A549 treated with AZD9567 at 1 μM for 4 hours (cell line): ENCODE data around the gene MBD4. TPM values are rescaled to one million over a fixed set of nuclear protein-coding genes. Genes with fewer than 3 reads are reported as not detected.

Experiments
- total RNA-seq: library from RNA; stranded (reverse); fragments of 200-300 nt; extraction: Qiagen RNA extraction; gene quantifications from 5 replicates; pipeline ENCODE4 v1.2.3, GENCODE V29; 2022; ENCODE audit not compliant: insufficient read depth

MBD4 gene
- 16.8 to 20.9 TPM (median 17.5 TPM) in 5 replicates for total RNA-seq

DNA sequence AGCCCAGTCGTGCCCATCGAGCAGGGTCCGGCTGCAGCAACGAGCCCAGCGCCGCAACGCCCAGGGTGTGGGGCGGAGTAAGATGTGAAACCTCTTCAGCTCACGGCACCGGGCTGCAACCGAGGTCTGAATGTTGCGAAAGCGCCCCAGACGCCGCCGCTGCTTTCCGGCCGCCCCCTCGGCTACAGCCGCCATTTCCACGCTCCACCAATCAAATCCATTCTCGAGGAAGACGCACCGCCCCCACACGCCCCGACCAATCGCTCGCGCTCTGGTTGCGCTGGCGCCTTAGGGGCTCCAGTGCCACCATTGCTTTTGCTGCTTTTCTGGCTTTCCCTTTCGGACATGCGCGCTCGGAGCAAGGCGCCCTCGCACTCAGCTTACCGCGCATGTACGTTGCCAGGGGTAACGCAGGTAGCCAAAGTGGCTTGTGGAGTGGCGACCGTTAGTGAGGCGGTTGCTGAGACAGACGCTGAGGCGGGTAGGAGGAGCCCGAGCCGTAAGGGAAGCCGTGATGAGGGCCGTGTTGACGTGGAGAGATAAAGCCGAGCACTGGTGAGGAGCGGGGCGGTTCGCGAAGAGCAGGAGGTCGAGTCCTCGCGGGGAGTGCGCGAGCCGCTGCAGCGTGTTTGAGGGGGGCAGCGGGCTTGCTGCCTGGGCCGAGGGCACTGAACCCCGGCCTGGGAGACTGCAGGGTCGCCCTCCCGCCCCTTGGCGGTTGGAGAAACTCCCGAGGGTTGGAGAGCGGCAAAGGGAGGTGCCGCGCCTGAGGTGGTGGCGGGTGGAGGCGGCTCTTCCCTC, at the start of gene MBD4, which contains the start of gene IFT122:
TSS of gene MBD4 (minus strand) at position 132 of the 801 bp plus-strand sequence. CDS start at position 17, 115 bp downstream.
TSS of gene IFT122 (plus strand) at position 408 of the 801 bp plus-strand sequence. CDS start at position 515, 107 bp downstream.

DNA sequence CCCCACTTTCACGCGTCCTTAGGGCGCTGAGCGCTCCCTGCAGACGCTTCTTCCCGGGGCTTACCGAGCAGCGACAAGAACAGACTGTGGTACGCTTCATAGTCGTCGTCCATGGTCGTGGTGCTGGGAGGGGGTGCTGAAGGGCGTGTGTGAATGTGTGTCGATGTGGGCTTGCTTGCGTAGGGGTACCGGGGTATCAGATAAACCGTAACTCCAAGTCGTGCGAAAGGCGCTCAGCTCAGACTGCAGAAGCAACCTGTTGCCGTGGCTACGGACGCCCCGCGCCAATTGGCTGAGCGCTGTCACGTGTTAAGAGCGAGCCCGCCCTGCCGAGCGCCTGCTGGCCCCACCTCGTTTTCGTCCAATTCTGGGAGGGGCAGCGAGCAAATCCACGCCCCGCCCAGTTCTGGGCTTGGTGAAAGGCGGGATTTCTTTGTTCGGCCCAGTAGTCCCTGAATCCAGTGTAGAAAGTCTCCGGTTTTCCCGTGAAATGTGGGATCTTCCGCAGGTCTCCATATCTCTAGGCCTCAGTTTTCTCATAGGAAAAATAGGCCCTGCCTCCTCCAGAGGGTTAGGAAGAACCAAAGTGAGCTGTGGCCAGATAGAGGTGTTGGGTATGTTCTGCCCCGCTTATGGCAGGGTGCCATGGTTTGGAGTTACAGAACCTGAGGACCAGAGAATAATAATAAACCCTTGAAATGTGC, 11.2 kb downstream of the MBD4 start, which contains the start of gene EFCAB12:
TSS of gene EFCAB12 (minus strand) at position 261 of the 704 bp plus-strand sequence. CDS start at position 113, 148 bp downstream.

Other genes starting within 250 kb of the MBD4 start
- gene COPG1, start 190.3 kb downstream of the MBD4 start, total RNA-seq, result 64.3 to 81.7 TPM (median 78.5 TPM) in 5 replicates
- 37.3 to 44.4 TPM (median 42.1 TPM) in 5 replicates for gene HMCES, start 161.1 kb downstream of the MBD4 start, total RNA-seq
- 0.44 to 0.79 TPM (median 0.62 TPM) in 4 of 5 replicates, not detected in the other for gene EFCAB12, start 11.3 kb downstream of the MBD4 start, total RNA-seq
- gene IFT122, start 276 bp upstream of the MBD4 start, total RNA-seq, result 11.0 to 14.8 TPM (median 12.1 TPM) in 5 replicates
- not detected in 5 replicates for gene RHO, start 88.7 kb upstream of the MBD4 start, total RNA-seq
- not detected in 5 replicates for gene H1-8, start 103.2 kb upstream of the MBD4 start, total RNA-seq
- 73.8 to 88.8 TPM (median 82.8 TPM) in 5 replicates for gene PLXND1, start 166.7 kb upstream of the MBD4 start, total RNA-seq